CD4-positive, alpha-beta T cell treated with Interleukin-6 for 4 hours (primary cell): ENCODE measurements around the gene PTPN11.
"Not testable (repeated sequence)": the region's sequence is repeated elsewhere in the genome, so short reads cannot be mapped to it uniquely, and the experiment has no call there.

Experiments used
- DNase-seq: peaks from one replicate; pipeline ENCODE4 v3.0.0-alpha.2; 2020; ENCODE audit warnings: mixed read lengths

Gene PTPN11

GRCh38 chr12:112418608-112419296 is at the start of gene PTPN11:
TSS of gene PTPN11 (plus strand) at chr12:112418947. CDS start at chr12:112419112, 165 bp downstream.
- peak; percentile 87 for DNase-seq

GRCh38 chr12:112370199-112370598 is 48.5 kb upstream of the PTPN11 start:
- DNase-seq, result no peak

GRCh38 chr12:112370868-112371510 is 47.8 kb upstream of the PTPN11 start:
- DNase-seq, result no peak

GRCh38 chr12:112374166-112374740 is 44.5 kb upstream of the PTPN11 start:
- DNase-seq, result no peak

- no peak for DNase-seq
These were observed 43.6 kb upstream of the PTPN11 start for GRCh38 chr12:112375105-112375504.

- DNase-seq, result no peak
These were observed 37.9 kb upstream of the PTPN11 start for GRCh38 chr12:112380663-112381405.

GRCh38 chr12:112381406-112381882 is 37.3 kb upstream of the PTPN11 start:
- peak; percentile 22 for DNase-seq

GRCh38 chr12:112381883-112382796 is 36.6 kb upstream of the PTPN11 start, which contains the start of gene HECTD4:
TSS of gene HECTD4 (minus strand) at chr12:112382431. CDS start at chr12:112382128, 303 bp downstream.
- peak; percentile 97 for DNase-seq

GRCh38 chr12:112382866-112383265 is 35.9 kb upstream of the PTPN11 start:
- DNase-seq, result no peak

- DNase-seq, result no peak
These were observed 32.0 kb upstream of the PTPN11 start for GRCh38 chr12:112386726-112387125.

GRCh38 chr12:112389228-112389627 is 29.5 kb upstream of the PTPN11 start:
- no peak for DNase-seq

GRCh38 chr12:112389922-112390654 is 28.7 kb upstream of the PTPN11 start:
- not testable (repeated sequence) for DNase-seq

- DNase-seq, result no peak
These were observed 25.4 kb upstream of the PTPN11 start for GRCh38 chr12:112393328-112393727.

- no peak for DNase-seq
These were observed 17.7 kb upstream of the PTPN11 start for GRCh38 chr12:112401054-112401453.

GRCh38 chr12:112401903-112402498 is 16.7 kb upstream of the PTPN11 start:
- DNase-seq, result no peak

- no peak for DNase-seq
These were observed 11.9 kb upstream of the PTPN11 start for GRCh38 chr12:112406519-112407488.

- not testable (repeated sequence) for DNase-seq
These were observed 11.1 kb upstream of the PTPN11 start for GRCh38 chr12:112407683-112408082.

GRCh38 chr12:112408621-112409020 is 10.1 kb upstream of the PTPN11 start:
- peak; percentile 29 for DNase-seq

- peak; percentile 77 for DNase-seq
These were observed 9.5 kb upstream of the PTPN11 start, which contains the start of gene RPL6 for GRCh38 chr12:112409064-112409905. TSS of gene RPL6 (minus strand) at chr12:112409605. CDS start at chr12:112408656, 949 bp downstream.
